Peyer's patch (tissue), 4 donors: Measurements from ENCODE around the gene ZHX3.

Source experiments
- POLR2A ChIP-seq, 2 donors: fragments of 450-650 bp; IDR thresholded peaks; one replicate each; pipeline ENCODE4 v1.5.1; 2017; ENCODE audit warnings: antibody characterized with exemption in 2 of 2, mild to moderate bottlenecking in 2 of 2, moderate library complexity in 2 of 2
- TF ChIP-seq, protein P1 (sequence below), 6 experiments: fragments of 450-650 bp in 4 of 6; fragments of 200-600 bp in 2 of 6; sonication (generic) in 1 of 6; IDR thresholded peaks; one replicate each; pipeline ENCODE4 v1.5.1; 2017 to 2019; ENCODE audit warnings: antibody characterized with exemption in 6 of 6, mild to moderate bottlenecking in 3 of 6, moderate library complexity in 1 of 6

DNA sequence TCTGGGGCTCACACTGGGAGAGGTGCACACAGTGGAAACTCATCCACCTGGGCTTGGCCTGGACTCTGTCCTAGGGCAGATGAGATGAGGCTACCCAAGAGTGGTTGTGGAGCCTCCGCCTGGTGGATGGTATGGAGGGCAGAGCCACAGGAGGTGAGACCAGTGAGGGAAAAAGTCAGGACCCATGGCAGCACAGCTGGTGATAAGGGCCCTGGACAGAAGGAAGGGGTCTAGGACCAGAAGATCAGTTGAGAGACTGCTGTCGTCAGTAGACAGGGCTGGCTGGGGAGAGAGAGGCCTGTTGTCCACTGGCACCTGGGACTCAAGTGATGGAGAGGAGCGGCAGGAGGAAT, 150.4 kb downstream of the ZHX3 start:
- TF ChIP-seq, protein P1, sequence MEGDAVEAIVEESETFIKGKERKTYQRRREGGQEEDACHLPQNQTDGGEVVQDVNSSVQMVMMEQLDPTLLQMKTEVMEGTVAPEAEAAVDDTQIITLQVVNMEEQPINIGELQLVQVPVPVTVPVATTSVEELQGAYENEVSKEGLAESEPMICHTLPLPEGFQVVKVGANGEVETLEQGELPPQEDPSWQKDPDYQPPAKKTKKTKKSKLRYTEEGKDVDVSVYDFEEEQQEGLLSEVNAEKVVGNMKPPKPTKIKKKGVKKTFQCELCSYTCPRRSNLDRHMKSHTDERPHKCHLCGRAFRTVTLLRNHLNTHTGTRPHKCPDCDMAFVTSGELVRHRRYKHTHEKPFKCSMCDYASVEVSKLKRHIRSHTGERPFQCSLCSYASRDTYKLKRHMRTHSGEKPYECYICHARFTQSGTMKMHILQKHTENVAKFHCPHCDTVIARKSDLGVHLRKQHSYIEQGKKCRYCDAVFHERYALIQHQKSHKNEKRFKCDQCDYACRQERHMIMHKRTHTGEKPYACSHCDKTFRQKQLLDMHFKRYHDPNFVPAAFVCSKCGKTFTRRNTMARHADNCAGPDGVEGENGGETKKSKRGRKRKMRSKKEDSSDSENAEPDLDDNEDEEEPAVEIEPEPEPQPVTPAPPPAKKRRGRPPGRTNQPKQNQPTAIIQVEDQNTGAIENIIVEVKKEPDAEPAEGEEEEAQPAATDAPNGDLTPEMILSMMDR (IDR thresholded peaks at IDR 0.05): no peak
- no peak for TF ChIP-seq POLR2A (IDR thresholded peaks at IDR 0.05)
